ENCODE measurements around the gene RASSF5. TPM values are rescaled to one million over a fixed set of nuclear protein-coding genes. Genes with fewer than 3 reads are reported as not detected.

Gene RASSF5
- total RNA-seq, 1 experiment from 2014 or later = 2.1 TPM

DNA sequence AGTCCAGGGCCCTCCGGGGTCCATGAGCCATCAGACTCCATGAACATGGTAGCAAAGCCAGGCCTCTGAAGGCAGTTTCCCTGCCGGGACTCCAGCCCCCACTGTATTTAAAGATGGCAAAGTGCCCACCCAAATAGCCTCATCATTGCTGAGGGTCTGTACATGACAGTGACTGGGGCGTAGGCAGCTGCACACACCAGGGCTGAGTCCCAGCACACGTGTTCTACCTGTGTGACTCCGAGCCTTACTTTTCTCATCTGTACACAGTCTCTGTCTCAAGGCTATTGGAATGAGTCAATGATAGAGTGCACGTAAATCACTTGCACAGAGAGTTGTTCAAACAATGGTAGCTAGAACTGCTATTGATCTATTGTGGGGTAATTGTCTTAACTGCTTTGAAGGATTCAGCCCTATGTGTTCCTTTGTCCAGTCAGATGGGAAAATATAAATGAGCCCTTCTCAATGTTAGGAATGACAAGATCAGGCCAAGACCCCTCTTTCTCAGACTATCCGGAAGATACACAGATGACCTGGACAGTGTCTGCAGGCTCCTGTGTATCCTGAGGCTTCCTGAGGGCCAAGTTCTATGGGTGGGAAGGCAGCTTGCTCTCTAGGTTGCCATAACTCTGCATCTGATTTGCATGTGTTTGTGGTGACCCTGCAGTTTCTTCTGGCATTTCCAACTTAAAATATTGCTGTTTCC is 48.9 kb downstream of the RASSF5 start:
- CTCF ChIA-PET = interaction anchor here (0.9 to 4.4 kb wide), 11 partner anchors 11 to 376 kb away, joined by 3 to 49 read pairs (median 5); partner anchors contain the start of genes EIF2D, IKBKE and RASSF5

More for the DNA sequence above, 48.9 kb downstream of the RASSF5 start:
- POLR2A ChIA-PET = interaction anchor here (1.3 kb wide), 1 partner anchor 11 kb away, joined by 5 read pairs; no protein-coding TSS in a partner anchor
- peak overlapping the region; percentile 70 for H3K4me3 Mint-ChIP-seq
- no peak for ATAC-seq
- peaks cover 36% of the 10 kb centered on the region for H3K27me3 Mint-ChIP-seq (ENCODE audit: low read depth)
- H3K36me3 Mint-ChIP-seq = no peaks in the 10 kb centered on the region
- no peak for DNase-seq (ENCODE audit: low spot score)
- TF ChIP-seq, protein P1, sequence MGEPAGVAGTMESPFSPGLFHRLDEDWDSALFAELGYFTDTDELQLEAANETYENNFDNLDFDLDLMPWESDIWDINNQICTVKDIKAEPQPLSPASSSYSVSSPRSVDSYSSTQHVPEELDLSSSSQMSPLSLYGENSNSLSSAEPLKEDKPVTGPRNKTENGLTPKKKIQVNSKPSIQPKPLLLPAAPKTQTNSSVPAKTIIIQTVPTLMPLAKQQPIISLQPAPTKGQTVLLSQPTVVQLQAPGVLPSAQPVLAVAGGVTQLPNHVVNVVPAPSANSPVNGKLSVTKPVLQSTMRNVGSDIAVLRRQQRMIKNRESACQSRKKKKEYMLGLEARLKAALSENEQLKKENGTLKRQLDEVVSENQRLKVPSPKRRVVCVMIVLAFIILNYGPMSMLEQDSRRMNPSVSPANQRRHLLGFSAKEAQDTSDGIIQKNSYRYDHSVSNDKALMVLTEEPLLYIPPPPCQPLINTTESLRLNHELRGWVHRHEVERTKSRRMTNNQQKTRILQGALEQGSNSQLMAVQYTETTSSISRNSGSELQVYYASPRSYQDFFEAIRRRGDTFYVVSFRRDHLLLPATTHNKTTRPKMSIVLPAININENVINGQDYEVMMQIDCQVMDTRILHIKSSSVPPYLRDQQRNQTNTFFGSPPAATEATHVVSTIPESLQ (CRISPR knock-in tag; IDR thresholded peaks at IDR 0.05) = no peak
- TF ChIP-seq, protein P2, sequence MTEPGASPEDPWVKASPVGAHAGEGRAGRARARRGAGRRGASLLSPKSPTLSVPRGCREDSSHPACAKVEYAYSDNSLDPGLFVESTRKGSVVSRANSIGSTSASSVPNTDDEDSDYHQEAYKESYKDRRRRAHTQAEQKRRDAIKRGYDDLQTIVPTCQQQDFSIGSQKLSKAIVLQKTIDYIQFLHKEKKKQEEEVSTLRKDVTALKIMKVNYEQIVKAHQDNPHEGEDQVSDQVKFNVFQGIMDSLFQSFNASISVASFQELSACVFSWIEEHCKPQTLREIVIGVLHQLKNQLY (CRISPR knock-in tag; IDR thresholded peaks at IDR 0.05) = no peak
- TF ChIP-seq, protein P3, sequence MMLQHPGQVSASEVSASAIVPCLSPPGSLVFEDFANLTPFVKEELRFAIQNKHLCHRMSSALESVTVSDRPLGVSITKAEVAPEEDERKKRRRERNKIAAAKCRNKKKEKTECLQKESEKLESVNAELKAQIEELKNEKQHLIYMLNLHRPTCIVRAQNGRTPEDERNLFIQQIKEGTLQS (CRISPR knock-in tag; conservative IDR thresholded peaks at IDR 0.05) = no peak
- TF ChIP-seq EMX1 (CRISPR knock-in tag; IDR thresholded peaks at IDR 0.05) = no peak
- no peak for TF ChIP-seq SP1 (CRISPR knock-in tag; conservative IDR thresholded peaks at IDR 0.05)
- no peak for TF ChIP-seq NFATC4 (CRISPR knock-in tag; IDR thresholded peaks at IDR 0.05)
- TF ChIP-seq ZBTB21 (CRISPR knock-in tag; IDR thresholded peaks at IDR 0.05; ENCODE audit: borderline replicate concordance) = no peak
- TF ChIP-seq, protein P4, sequence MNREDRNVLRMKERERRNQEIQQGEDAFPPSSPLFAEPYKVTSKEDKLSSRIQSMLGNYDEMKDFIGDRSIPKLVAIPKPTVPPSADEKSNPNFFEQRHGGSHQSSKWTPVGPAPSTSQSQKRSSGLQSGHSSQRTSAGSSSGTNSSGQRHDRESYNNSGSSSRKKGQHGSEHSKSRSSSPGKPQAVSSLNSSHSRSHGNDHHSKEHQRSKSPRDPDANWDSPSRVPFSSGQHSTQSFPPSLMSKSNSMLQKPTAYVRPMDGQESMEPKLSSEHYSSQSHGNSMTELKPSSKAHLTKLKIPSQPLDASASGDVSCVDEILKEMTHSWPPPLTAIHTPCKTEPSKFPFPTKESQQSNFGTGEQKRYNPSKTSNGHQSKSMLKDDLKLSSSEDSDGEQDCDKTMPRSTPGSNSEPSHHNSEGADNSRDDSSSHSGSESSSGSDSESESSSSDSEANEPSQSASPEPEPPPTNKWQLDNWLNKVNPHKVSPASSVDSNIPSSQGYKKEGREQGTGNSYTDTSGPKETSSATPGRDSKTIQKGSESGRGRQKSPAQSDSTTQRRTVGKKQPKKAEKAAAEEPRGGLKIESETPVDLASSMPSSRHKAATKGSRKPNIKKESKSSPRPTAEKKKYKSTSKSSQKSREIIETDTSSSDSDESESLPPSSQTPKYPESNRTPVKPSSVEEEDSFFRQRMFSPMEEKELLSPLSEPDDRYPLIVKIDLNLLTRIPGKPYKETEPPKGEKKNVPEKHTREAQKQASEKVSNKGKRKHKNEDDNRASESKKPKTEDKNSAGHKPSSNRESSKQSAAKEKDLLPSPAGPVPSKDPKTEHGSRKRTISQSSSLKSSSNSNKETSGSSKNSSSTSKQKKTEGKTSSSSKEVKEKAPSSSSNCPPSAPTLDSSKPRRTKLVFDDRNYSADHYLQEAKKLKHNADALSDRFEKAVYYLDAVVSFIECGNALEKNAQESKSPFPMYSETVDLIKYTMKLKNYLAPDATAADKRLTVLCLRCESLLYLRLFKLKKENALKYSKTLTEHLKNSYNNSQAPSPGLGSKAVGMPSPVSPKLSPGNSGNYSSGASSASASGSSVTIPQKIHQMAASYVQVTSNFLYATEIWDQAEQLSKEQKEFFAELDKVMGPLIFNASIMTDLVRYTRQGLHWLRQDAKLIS (CRISPR knock-in tag; IDR thresholded peaks at IDR 0.05; ENCODE audit: borderline replicate concordance) = no peak
- TF ChIP-seq, protein P5, sequence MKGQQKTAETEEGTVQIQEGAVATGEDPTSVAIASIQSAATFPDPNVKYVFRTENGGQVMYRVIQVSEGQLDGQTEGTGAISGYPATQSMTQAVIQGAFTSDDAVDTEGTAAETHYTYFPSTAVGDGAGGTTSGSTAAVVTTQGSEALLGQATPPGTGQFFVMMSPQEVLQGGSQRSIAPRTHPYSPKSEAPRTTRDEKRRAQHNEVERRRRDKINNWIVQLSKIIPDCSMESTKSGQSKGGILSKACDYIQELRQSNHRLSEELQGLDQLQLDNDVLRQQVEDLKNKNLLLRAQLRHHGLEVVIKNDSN (CRISPR knock-in tag; IDR thresholded peaks at IDR 0.05) = no peak
- no peak for TF ChIP-seq NR3C1 (CRISPR knock-in tag; conservative IDR thresholded peaks at IDR 0.05; ENCODE audit: low read depth)
- TF ChIP-seq, protein P6, sequence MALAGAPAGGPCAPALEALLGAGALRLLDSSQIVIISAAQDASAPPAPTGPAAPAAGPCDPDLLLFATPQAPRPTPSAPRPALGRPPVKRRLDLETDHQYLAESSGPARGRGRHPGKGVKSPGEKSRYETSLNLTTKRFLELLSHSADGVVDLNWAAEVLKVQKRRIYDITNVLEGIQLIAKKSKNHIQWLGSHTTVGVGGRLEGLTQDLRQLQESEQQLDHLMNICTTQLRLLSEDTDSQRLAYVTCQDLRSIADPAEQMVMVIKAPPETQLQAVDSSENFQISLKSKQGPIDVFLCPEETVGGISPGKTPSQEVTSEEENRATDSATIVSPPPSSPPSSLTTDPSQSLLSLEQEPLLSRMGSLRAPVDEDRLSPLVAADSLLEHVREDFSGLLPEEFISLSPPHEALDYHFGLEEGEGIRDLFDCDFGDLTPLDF (CRISPR knock-in tag; IDR thresholded peaks at IDR 0.05) = no peak
- TF ChIP-seq, protein P7, sequence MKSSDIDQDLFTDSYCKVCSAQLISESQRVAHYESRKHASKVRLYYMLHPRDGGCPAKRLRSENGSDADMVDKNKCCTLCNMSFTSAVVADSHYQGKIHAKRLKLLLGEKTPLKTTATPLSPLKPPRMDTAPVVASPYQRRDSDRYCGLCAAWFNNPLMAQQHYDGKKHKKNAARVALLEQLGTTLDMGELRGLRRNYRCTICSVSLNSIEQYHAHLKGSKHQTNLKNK (CRISPR knock-in tag; IDR thresholded peaks at IDR 0.05) = no peak
- TF ChIP-seq, protein P8, sequence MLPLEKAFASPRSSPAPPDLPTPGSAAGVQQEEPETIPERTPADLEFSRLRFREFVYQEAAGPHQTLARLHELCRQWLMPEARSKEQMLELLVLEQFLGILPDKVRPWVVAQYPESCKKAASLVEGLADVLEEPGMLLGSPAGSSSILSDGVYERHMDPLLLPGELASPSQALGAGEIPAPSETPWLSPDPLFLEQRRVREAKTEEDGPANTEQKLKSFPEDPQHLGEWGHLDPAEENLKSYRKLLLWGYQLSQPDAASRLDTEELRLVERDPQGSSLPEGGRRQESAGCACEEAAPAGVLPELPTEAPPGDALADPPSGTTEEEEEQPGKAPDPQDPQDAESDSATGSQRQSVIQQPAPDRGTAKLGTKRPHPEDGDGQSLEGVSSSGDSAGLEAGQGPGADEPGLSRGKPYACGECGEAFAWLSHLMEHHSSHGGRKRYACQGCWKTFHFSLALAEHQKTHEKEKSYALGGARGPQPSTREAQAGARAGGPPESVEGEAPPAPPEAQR (CRISPR knock-in tag; IDR thresholded peaks at IDR 0.05) = no peak
- TF ChIP-seq FOXK1 (CRISPR knock-in tag; IDR thresholded peaks at IDR 0.05) = no peak
- no peak for TF ChIP-seq TEAD4 (CRISPR knock-in tag; IDR thresholded peaks at IDR 0.05)
- TF ChIP-seq ZNF317 (CRISPR knock-in tag; IDR thresholded peaks at IDR 0.05; ENCODE audit: borderline replicate concordance, low read depth) = no peak
- H3K9me3 Mint-ChIP-seq = no peaks in the 10 kb centered on the region
- H3K27ac Mint-ChIP-seq = no peak overlapping the region
- peaks cover 35% of the 10 kb centered on the region for H3K4me1 Mint-ChIP-seq

Data from WTC11 (cell line).